ENCODE results near the gene MLLT6.

MLLT6 gene

DNA sequence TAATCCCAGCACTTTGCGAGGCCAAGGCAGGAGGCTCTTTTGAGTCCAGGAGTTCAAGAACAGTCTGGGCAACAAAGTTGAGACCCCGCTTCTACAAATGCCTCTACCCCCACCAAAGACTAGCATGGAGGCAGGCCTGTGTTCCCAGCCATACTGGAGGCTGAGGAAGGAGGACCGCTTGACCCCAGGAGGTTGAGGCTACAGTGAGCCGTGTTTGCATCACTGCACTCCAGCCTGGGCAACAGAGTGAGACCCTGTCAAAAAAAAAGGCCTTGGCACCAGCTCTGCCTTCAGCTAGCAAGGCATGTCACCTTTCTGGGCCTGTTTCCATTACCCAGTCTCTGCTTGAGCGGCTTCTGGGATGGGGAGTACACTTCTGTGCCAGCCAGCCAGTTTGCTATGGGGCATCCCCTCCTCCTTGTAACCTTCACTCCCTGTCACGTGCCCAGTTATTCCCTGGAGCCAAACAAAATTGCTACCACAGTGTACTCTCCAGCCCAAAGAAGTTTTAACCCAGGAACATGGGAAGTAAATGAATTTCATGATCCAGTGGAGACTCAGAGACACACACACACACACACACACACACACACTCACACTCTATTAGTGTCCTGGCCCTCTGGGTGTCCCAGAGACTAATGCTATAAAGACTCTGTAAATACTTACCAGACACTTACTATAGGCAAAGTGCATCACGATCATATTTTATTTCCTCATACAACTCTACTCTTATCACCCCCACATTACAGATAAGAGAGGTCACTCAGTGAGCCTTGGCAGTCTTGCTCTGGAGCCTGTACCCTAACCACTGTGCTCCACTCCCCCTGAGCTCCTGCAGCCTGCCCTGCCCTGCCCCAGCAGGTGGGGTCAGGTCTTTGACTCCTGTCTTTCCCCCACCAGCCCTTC is 27.6 kb downstream of the MLLT6 start:
- no peak overlapping the region for H3K4me3 ChIP-seq (ENCODE audit: control insufficient read depth, low read depth, low read length)
- TF ChIP-seq, protein P1, sequence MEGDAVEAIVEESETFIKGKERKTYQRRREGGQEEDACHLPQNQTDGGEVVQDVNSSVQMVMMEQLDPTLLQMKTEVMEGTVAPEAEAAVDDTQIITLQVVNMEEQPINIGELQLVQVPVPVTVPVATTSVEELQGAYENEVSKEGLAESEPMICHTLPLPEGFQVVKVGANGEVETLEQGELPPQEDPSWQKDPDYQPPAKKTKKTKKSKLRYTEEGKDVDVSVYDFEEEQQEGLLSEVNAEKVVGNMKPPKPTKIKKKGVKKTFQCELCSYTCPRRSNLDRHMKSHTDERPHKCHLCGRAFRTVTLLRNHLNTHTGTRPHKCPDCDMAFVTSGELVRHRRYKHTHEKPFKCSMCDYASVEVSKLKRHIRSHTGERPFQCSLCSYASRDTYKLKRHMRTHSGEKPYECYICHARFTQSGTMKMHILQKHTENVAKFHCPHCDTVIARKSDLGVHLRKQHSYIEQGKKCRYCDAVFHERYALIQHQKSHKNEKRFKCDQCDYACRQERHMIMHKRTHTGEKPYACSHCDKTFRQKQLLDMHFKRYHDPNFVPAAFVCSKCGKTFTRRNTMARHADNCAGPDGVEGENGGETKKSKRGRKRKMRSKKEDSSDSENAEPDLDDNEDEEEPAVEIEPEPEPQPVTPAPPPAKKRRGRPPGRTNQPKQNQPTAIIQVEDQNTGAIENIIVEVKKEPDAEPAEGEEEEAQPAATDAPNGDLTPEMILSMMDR (IDR thresholded peaks at IDR 0.05; ENCODE audit: control insufficient read depth, insufficient read depth, low read depth, low read length, missing control alignments), result no peak
- DNase-seq (ENCODE audit: low read depth), result no peak

DNA sequence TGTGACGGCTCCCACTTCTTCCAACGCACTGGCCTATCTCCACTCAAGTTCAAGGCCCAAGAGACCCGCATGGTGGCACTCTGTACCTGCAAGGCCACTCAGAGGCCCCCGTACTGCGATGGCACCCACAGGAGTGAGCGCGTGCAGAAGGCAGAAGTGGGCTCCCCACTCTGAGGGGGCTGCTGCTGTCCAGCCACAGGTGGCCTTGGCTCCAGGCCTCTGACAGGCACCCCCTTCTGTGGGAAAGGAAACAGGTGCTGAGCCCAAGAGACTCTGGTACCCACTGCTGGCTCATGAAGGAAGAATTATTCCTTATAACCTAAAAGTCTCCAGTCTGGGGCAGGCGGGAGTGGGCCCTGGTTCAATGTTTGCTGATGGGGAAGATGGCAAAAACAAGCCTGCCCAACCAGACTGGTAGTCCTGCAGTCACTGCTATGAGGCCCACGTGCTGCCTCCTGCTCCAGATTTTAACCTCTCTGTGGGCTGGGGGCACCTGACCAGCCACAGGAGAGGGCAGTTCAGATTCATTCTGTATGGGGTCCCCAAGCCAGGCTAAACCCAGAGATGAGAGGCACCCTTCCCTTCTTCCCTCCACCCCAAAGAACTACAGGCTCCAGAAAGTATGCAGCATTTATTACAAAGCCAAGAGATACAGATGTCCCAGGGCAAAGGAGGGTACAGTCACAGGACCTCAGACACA is 28.4 kb downstream of the MLLT6 start:
- TF ChIP-seq, protein P1 (IDR thresholded peaks at IDR 0.05; ENCODE audit: control insufficient read depth, insufficient read depth, low read depth, low read length, missing control alignments), result no peak
- DNase-seq (ENCODE audit: low read depth), result no peak
- H3K4me3 ChIP-seq (ENCODE audit: control insufficient read depth, low read depth, low read length), result no peak overlapping the region

DNA sequence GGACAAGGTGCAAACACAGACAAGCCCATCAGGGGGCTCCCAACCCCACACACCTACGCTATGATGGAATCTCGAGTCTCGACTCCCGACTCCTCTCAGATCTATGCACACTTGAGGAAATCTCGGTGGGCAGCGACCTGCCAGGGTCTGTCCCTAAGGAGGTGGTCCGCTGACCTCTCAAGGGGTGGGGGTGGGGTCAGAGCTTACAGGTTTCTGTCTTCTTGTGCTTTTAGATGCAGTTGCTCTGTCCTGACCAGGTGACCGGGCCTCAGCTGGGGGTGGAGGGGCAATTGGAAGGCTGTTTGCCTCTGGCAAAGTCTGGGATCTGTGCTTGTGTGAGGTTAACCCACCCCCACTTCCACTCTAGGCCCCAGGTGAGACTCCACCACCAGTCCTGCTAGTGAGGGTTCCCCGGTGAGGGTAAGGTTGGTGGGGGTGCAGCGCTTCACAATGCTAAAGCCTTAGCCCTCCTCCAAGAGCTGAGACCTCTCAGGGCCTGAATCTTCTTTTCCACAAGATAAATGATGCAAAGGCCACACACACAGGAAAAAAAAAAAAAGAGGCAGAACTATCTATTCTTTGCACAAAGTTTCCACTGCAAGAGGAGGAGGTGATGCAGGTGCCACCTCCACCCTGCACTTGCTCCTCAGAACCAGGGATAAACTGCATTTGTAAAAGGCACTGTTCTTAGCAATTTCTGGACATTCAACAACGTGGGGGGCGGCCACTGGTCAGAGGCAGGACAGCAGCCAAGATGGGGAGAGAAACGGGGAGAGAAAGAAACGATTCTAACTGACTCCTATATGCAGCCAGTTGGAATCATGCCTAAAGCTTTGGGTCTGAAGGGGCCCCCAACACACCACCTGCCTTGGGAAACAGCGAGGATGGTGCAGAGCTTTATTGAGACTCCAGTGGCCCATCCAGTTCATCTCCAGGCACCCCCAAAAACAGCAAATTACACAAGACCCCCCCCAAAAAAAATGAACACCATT is 29.2 kb downstream of the MLLT6 start:
- no peak overlapping the region for H3K4me3 ChIP-seq (ENCODE audit: control insufficient read depth, low read depth, low read length)
- TF ChIP-seq, protein P1 (IDR thresholded peaks at IDR 0.05; ENCODE audit: control insufficient read depth, insufficient read depth, low read depth, low read length, missing control alignments), result peak; percentile 14
- no peak for DNase-seq (ENCODE audit: low read depth)

DNA sequence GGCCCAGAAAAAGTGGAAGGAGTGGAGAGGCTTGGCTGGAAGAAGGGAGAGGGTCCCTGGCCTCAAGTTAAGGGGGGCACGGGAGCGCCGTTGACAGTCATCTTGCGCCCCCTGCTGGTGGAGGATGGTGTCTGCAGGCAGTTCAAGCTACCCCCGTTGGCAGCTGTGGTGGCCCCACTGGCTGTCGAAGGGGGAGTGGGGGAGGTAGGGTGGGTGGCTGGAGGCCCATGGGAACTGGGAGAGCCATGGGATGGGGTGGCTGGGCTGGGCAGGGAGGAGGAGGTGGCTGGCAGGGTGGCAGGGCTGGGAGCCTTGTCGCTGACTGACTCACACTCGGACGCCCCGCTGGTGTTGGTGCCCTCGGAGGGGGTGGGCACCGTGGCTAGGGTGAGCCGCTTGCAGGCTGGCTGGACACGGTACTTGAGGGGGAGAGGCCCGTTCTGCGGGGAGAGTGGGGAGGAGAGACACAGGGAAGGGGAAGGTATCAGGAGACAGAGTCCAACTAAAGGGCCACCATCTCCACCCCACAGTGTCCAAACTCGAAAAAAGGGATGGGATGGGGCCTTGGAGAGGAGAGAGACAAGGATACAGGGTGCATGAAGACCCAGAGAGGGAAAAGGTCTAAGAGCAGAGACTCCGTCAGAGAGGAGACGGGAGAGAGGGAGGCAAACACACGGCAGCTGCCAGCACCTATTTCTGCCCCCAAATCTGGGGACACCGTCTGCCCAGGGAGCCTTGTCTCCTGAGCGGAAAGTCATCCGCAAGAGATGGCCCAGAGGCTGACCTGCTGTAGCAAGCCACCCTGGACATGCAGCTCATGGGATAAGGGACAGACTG is 30.3 kb downstream of the MLLT6 start:
- TF ChIP-seq, protein P1 (IDR thresholded peaks at IDR 0.05; ENCODE audit: control insufficient read depth, insufficient read depth, low read depth, low read length, missing control alignments), result peak; percentile 92
- DNase-seq (ENCODE audit: low read depth), result no peak
- H3K4me3 ChIP-seq (ENCODE audit: control insufficient read depth, low read depth, low read length), result no peak overlapping the region

DNA sequence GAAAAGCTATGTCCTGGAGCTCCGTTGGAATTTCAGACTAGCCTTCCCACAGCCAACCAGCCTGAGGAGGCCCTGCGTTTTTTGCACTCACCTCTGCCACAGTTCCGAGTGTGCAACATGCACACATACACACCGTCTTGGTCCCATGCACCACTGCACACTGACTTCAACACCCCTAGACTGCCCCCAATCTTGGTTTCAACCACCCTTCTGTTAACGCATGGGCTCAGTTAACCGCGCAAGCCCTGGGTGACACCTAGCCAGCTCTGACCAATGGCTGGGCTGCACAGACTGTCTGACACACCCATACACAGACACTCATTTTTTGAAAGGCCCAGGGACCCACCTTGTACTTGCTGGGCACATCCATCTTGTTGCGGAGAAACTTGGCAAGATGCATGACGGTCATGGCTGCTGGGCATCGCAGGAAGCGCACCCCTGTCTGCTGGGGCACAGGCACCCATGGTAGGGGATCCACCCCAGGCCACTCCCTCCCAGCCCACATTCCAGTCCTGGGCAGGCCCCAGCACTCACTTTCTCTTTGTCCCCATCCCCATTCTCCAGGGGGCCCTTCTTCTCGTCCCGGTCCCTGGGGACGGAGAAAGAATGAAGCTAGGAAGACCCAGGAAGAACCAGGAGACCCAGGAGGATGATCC is 33.1 kb downstream of the MLLT6 start:
- H3K4me3 ChIP-seq (ENCODE audit: control insufficient read depth, low read depth, low read length), result no peak overlapping the region
- TF ChIP-seq, protein P1 (IDR thresholded peaks at IDR 0.05; ENCODE audit: control insufficient read depth, insufficient read depth, low read depth, low read length, missing control alignments), result no peak
- DNase-seq (ENCODE audit: low read depth), result no peak
